HepG2 (cell line): Measurements from ENCODE around the gene CLP1. TPM values are rescaled to one million over a fixed set of nuclear protein-coding genes. Genes with fewer than 3 reads are reported as not detected.
A peak's percentile ranks its signal among the peaks of the same experiment; 100 is the strongest.

ENCODE experiments used
- FIP1L1 ChIP-seq: fragments of 200-400 bp; formaldehyde crosslinking; IDR thresholded peaks from 2 replicates; pipeline ENCODE4 v1.6.1; 2018; ENCODE audit warnings: low read depth, mild to moderate bottlenecking, low read length, moderate library complexity, borderline replicate concordance; ENCODE audit not compliant: insufficient read depth
- GTF2F1 ChIP-seq: fragments of 150-350 bp; IDR thresholded peaks from 2 replicates; pipeline ENCODE4 v1.6.1; 2014; ENCODE audit warnings: low read length
- KLF11 ChIP-seq: IDR thresholded peaks from 2 replicates; pipeline ENCODE4 v1.6.1; 2016; ENCODE audit warnings: missing compliant biosample characterization
- MED8 ChIP-seq: sonication (generic); formaldehyde crosslinking; IDR thresholded peaks from 2 replicates; pipeline ENCODE4 v1.8.1; 2023; ENCODE audit warnings: mild to moderate bottlenecking, missing genetic modification reagents; ENCODE audit not compliant: insufficient replicate concordance
- MTA3 ChIP-seq: sonication (generic); formaldehyde crosslinking; IDR thresholded peaks from 2 replicates; pipeline ENCODE4 v1.4.0; 2020; ENCODE audit warnings: missing genetic modification reagents
- SMYD3 ChIP-seq: sonication (generic); formaldehyde crosslinking; IDR thresholded peaks from 2 replicates; pipeline ENCODE4 v1.8.1; 2023; ENCODE audit warnings: mild to moderate bottlenecking, missing genetic modification reagents
- SRSF4 ChIP-seq: fragments of 200-400 bp; formaldehyde crosslinking; IDR thresholded peaks from one replicate; pipeline ENCODE4 v1.6.1; 2018; ENCODE audit warnings: mild to moderate bottlenecking, low read depth, low read length, moderate library complexity; ENCODE audit not compliant: poor library complexity, severe bottlenecking
- ZNF350 ChIP-seq: sonication (generic); formaldehyde crosslinking; IDR thresholded peaks from 2 replicates; pipeline ENCODE4 v1.4.0; 2020; ENCODE audit warnings: mild to moderate bottlenecking, low read depth, missing genetic modification reagents, borderline replicate concordance
- ZSCAN31 ChIP-seq: sonication (generic); formaldehyde crosslinking; IDR thresholded peaks from 2 replicates; pipeline ENCODE4 v1.5.0; 2020; ENCODE audit warnings: low read depth, mild to moderate bottlenecking, missing genetic modification reagents
- polyA plus RNA-seq, 8 experiments: library from polyadenylated mRNA; depleted of rRNA in 3 of 8; stranded (reverse) in 7 of 8; unstranded in 1 of 8; fragments of >200 nt; fragmentation: Illumina TruSeq in 4 of 8; extraction: Trizol in 4 of 8; gene quantifications; 2 replicates each; pipeline versions ENCODE4 v1.2.1 to v1.2.3, GENCODE V29; 2011 to 2016; ENCODE audit warnings: low read depth in 4 of 8, missing spikeins in 1 of 8, mixed read lengths in 1 of 8; ENCODE audit not compliant: insufficient read depth in 1 of 8
- total RNA-seq, 5 experiments: library from RNA; depleted of rRNA; stranded (reverse); fragments of >200 nt; fragmentation: Illumina TruSeq; extraction: Trizol; gene quantifications; 2 replicates each; pipeline ENCODE4 v1.2.3, GENCODE V29; 2016; ENCODE audit warnings: low read depth in 1 of 5
- TF ChIP-seq, protein P1 (sequence below): sonication (generic); formaldehyde crosslinking; IDR thresholded peaks from 2 replicates; pipeline ENCODE4 v1.4.0; 2020; ENCODE audit warnings: missing genetic modification reagents, borderline replicate concordance
- TF ChIP-seq, protein P2 (sequence below): sonication (generic); formaldehyde crosslinking; IDR thresholded peaks from 2 replicates; pipeline ENCODE4 v1.5.0; 2020; ENCODE audit warnings: missing genetic modification reagents
- TF ChIP-seq, protein P3 (sequence below): sonication (generic); formaldehyde crosslinking; IDR thresholded peaks from 2 replicates; pipeline ENCODE4; 2020; ENCODE audit warnings: missing genetic modification reagents, mild to moderate bottlenecking, borderline replicate concordance
- TF ChIP-seq, protein P4 (sequence below): sonication (generic); formaldehyde crosslinking; IDR thresholded peaks from 2 replicates; pipeline ENCODE4 v1.5.1; 2020; ENCODE audit warnings: mild to moderate bottlenecking, missing genetic modification reagents
- TF ChIP-seq, protein P5 (sequence below): IDR thresholded peaks from 2 replicates; pipeline ENCODE4 v1.6.1; 2016; ENCODE audit warnings: low read depth

Gene CLP1
- total and polyA plus RNA-seq, 2 of the 13 experiments (the other 11 are each of a cell fraction or from before 2014, with no cell fraction given) = 14.6 to 24.8 TPM

DNA sequence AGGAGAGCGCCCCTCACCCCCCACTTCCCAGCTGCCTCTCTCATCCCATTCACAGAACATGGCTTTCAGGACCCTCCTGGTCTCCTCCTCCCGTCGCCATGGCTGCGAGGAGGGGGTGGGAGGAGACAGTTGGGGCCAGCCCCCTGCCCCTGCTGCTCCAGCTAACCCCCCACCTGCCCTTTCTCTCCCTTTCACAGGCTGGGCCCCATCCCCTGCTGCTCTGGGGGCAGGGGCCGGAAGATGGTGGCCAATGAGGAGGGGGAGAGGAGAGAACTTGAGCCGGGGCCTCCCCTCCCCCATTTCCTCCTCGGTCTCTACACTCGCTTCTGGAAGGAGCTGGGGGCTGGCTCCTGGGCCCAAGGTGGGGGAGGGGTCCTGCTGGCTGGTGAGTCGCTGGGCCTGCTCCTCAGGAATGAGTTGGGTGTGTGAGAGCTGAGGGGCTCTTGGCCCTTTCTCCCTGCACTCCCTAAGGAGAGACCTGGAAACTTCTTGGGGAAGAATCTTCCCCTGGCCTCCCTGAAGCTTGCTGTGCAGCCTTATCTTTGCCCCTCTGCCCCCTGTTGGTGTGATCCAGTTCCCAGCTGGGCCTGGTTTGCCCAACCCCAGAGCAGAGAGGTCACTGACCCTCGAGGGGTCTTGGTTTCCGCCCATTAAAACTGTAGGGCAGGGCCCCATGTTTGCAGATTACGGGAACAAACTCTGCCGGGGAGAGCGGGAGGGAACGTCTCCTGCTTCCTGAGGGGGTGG, 18.1 kb upstream of the CLP1 start (continued):
- TF ChIP-seq, protein P1, sequence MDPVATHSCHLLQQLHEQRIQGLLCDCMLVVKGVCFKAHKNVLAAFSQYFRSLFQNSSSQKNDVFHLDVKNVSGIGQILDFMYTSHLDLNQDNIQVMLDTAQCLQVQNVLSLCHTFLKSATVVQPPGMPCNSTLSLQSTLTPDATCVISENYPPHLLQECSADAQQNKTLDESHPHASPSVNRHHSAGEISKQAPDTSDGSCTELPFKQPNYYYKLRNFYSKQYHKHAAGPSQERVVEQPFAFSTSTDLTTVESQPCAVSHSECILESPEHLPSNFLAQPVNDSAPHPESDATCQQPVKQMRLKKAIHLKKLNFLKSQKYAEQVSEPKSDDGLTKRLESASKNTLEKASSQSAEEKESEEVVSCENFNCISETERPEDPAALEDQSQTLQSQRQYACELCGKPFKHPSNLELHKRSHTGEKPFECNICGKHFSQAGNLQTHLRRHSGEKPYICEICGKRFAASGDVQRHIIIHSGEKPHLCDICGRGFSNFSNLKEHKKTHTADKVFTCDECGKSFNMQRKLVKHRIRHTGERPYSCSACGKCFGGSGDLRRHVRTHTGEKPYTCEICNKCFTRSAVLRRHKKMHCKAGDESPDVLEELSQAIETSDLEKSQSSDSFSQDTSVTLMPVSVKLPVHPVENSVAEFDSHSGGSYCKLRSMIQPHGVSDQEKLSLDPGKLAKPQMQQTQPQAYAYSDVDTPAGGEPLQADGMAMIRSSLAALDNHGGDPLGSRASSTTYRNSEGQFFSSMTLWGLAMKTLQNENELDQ (CRISPR knock-in tag) = no peak
- TF ChIP-seq FIP1L1 (no peak), KLF11 (CRISPR knock-in tag) (no peak), MTA3 (CRISPR knock-in tag) (no peak), SMYD3 (CRISPR knock-in tag) (no peak), ZSCAN31 (CRISPR knock-in tag) (0 out of 2 replicates have a peak, but pooled peaks have one; percentile 28), SRSF4 (no peak), GTF2F1 (no peak), ZNF350 (CRISPR knock-in tag) (peak; percentile 47; the same call in 1 of the 2 replicates), MED8 (CRISPR knock-in tag) (peak; percentile 79)
- TF ChIP-seq, protein P2, sequence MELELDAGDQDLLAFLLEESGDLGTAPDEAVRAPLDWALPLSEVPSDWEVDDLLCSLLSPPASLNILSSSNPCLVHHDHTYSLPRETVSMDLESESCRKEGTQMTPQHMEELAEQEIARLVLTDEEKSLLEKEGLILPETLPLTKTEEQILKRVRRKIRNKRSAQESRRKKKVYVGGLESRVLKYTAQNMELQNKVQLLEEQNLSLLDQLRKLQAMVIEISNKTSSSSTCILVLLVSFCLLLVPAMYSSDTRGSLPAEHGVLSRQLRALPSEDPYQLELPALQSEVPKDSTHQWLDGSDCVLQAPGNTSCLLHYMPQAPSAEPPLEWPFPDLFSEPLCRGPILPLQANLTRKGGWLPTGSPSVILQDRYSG (CRISPR knock-in tag) = no peak
- TF ChIP-seq, protein P3, sequence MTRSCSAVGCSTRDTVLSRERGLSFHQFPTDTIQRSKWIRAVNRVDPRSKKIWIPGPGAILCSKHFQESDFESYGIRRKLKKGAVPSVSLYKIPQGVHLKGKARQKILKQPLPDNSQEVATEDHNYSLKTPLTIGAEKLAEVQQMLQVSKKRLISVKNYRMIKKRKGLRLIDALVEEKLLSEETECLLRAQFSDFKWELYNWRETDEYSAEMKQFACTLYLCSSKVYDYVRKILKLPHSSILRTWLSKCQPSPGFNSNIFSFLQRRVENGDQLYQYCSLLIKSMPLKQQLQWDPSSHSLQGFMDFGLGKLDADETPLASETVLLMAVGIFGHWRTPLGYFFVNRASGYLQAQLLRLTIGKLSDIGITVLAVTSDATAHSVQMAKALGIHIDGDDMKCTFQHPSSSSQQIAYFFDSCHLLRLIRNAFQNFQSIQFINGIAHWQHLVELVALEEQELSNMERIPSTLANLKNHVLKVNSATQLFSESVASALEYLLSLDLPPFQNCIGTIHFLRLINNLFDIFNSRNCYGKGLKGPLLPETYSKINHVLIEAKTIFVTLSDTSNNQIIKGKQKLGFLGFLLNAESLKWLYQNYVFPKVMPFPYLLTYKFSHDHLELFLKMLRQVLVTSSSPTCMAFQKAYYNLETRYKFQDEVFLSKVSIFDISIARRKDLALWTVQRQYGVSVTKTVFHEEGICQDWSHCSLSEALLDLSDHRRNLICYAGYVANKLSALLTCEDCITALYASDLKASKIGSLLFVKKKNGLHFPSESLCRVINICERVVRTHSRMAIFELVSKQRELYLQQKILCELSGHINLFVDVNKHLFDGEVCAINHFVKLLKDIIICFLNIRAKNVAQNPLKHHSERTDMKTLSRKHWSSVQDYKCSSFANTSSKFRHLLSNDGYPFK = no peak
- TF ChIP-seq, protein P4, sequence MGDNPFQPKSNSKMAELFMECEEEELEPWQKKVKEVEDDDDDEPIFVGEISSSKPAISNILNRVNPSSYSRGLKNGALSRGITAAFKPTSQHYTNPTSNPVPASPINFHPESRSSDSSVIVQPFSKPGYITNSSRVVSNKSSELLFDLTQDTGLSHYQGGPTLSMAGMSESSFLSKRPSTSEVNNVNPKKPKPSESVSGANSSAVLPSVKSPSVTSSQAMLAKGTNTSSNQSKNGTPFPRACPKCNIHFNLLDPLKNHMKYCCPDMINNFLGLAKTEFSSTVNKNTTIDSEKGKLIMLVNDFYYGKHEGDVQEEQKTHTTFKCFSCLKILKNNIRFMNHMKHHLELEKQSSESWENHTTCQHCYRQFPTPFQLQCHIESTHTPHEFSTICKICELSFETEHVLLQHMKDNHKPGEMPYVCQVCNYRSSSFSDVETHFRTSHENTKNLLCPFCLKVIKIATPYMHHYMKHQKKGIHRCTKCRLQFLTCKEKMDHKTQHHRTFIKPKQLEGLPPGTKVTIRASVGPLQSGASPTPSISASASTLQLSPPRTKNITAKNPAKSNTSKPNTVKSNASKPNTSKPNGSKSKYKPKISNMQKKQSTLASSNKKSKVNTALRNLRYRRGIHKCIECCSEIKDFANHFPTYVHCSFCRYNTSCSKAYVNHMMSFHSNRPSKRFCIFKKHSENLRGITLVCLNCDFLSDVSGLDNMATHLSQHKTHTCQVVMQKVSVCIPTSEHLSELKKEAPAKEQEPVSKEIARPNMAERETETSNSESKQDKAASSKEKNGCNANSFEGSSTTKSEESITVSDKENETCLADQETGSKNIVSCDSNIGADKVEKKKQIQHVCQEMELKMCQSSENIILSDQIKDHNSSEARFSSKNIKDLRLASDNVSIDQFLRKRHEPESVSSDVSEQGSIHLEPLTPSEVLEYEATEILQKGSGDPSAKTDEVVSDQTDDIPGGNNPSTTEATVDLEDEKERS = no peak; the same call in 1 of the 2 replicates
- TF ChIP-seq, protein P5, sequence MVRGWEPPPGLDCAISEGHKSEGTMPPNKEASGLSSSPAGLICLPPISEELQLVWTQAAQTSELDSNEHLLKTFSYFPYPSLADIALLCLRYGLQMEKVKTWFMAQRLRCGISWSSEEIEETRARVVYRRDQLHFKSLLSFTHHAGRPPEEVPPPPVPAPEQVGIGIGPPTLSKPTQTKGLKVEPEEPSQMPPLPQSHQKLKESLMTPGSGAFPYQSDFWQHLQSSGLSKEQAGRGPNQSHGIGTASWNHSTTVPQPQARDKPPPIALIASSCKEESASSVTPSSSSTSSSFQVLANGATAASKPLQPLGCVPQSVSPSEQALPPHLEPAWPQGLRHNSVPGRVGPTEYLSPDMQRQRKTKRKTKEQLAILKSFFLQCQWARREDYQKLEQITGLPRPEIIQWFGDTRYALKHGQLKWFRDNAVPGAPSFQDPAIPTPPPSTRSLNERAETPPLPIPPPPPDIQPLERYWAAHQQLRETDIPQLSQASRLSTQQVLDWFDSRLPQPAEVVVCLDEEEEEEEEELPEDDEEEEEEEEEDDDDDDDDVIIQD = no peak
